IMR-90 (cell line): ENCODE measurements around the gene RNF217. TPM values are rescaled to one million over a fixed set of nuclear protein-coding genes. Genes with fewer than 3 reads are reported as not detected.

Experiments used
- ATAC-seq: fragments of 200-7000 bp; cut with Tn5 transposase; 2 replicates; pipeline ENCODE4 v1.9.1; 2020; ENCODE audit warnings: low read depth, mild to moderate bottlenecking, moderate library complexity
- BruUV-seq: library from RNA; stranded (reverse); fragments of 400-500 nt; replicated peaks from 2 replicates; lab custom pipeline; 2021; lab: Mats Ljungman, UMichigan
- CTCF ChIA-PET: fragments of 300-600 bp; formaldehyde crosslinking; extraction: SDS; loops from one replicate; lab custom pipeline; 2021; ENCODE audit warnings: antibody characterized with exemption; lab: Yijun Ruan, JAX
- POLR2A ChIA-PET: fragments of 300-600 bp; sonication (Branson Sonifier 250); formaldehyde crosslinking; loops from one replicate; lab custom pipeline; 2022; ENCODE audit warnings: antibody characterized with exemption; ENCODE audit not compliant: unreplicated experiment; lab: Charles Lee
- DNase-seq: peaks from one replicate; pipeline ENCODE4 v3.0.0; 2013
- H2AFZ ChIP-seq: replicated peaks from 2 replicates; pipeline ENCODE3; 2013; ENCODE audit warnings: low read length, mild to moderate bottlenecking; ENCODE audit not compliant: poor library complexity
- H2AK5ac ChIP-seq: 2 replicates; pipeline ENCODE4 v1.6.1; 2013; ENCODE audit warnings: low read depth, low read length, inconsistent platforms
- H2AK9ac ChIP-seq: replicated peaks from 2 replicates; pipeline ENCODE3; 2013; ENCODE audit warnings: mild to moderate bottlenecking, low read depth, low read length, moderate library complexity; ENCODE audit not compliant: poor library complexity
- H2BK120ac ChIP-seq: 2 replicates; pipeline ENCODE4 v1.6.1; 2013; ENCODE audit warnings: low read depth, low read length, inconsistent platforms
- H2BK15ac ChIP-seq: 3 replicates; pipeline ENCODE4 v1.6.1; 2013; ENCODE audit warnings: low read depth, low read length, inconsistent platforms
- H2BK20ac ChIP-seq: 2 replicates; pipeline ENCODE4 v1.6.1; 2013; ENCODE audit warnings: low read depth, mild to moderate bottlenecking, inconsistent platforms, low read length, moderate library complexity
- H2BK5ac ChIP-seq: 2 replicates; pipeline ENCODE4 v1.6.1; 2013; ENCODE audit warnings: mild to moderate bottlenecking, low read depth, low read length, inconsistent platforms; ENCODE audit not compliant: poor library complexity, severe bottlenecking
- H3K14ac ChIP-seq: replicated peaks from 2 replicates; pipeline ENCODE4 v1.6.1; 2013; ENCODE audit warnings: low read depth, low read length, inconsistent platforms
- H3K18ac ChIP-seq: 2 replicates; pipeline ENCODE4 v1.6.1; 2013; ENCODE audit warnings: low read depth, low read length, control low read depth
- H3K23ac ChIP-seq: 2 replicates; pipeline ENCODE4 v1.6.1; 2013; ENCODE audit warnings: low read depth, low read length, inconsistent platforms
- H3K27ac ChIP-seq: 2 replicates; pipeline ENCODE4 v1.5.1; 2013; ENCODE audit warnings: mild to moderate bottlenecking, control low read depth, low read length; ENCODE audit not compliant: insufficient read depth
- H3K27me3 ChIP-seq: 2 replicates; pipeline ENCODE4 v1.6.1; 2013; ENCODE audit warnings: low read length; ENCODE audit not compliant: control insufficient read depth, insufficient read depth
- H3K36me3 ChIP-seq: 2 replicates; pipeline ENCODE4 v1.6.1; 2013; ENCODE audit warnings: low read length, mixed read lengths; ENCODE audit not compliant: control insufficient read depth, insufficient read depth
- H3K4ac ChIP-seq: 2 replicates; pipeline ENCODE4 v1.6.1; 2013; ENCODE audit warnings: low read depth, low read length, inconsistent platforms
- H3K4me1 ChIP-seq: 2 replicates; pipeline ENCODE4 v1.6.1; 2013; ENCODE audit warnings: low read length, mixed read lengths; ENCODE audit not compliant: control insufficient read depth, insufficient read depth
- H3K4me2 ChIP-seq: 2 replicates; pipeline ENCODE4 v1.6.1; 2013; ENCODE audit warnings: low read depth, mild to moderate bottlenecking, control low read depth, low read length, moderate library complexity
- H3K4me3 ChIP-seq: 2 replicates; pipeline ENCODE4 v1.5.1; 2013; ENCODE audit warnings: low read depth, mild to moderate bottlenecking, control low read depth, low read length, moderate library complexity; ENCODE audit not compliant: insufficient read depth
- H3K56ac ChIP-seq: 2 replicates; pipeline ENCODE4 v1.6.1; 2013; ENCODE audit warnings: low read length, inconsistent platforms; ENCODE audit not compliant: insufficient read depth; ENCODE audit errors: extremely low read depth
- H3K79me1 ChIP-seq, 2 experiments: 2 replicates each; pipeline ENCODE4 v1.6.1; 2013; ENCODE audit warnings: low read length in 2 of 2, inconsistent platforms in 1 of 2, low read depth in 1 of 2
- H3K9ac ChIP-seq: 2 replicates; pipeline ENCODE4 v1.6.1; 2013; ENCODE audit warnings: low read depth, low read length, control low read depth
- H3K9me1 ChIP-seq: 2 replicates; pipeline ENCODE4 v1.6.1; 2013; ENCODE audit warnings: low read length, inconsistent platforms; ENCODE audit not compliant: insufficient read depth
- H3K9me3 ChIP-seq: 2 replicates; pipeline ENCODE4 v1.6.1; 2013; ENCODE audit warnings: low read length; ENCODE audit not compliant: control insufficient read depth, insufficient read depth
- H4K20me1 ChIP-seq: 2 replicates; pipeline ENCODE4 v1.6.1; 2013; ENCODE audit warnings: low read length, inconsistent platforms; ENCODE audit not compliant: insufficient read depth
- H4K5ac ChIP-seq: 2 replicates; pipeline ENCODE4 v1.6.1; 2013; ENCODE audit warnings: mild to moderate bottlenecking, low read depth, low read length, control low read depth
- H4K8ac ChIP-seq, 2 experiments: 2 replicates each; pipeline ENCODE4 v1.6.1; 2013; ENCODE audit warnings: low read depth in 2 of 2, low read length in 2 of 2, control low read depth in 1 of 2, inconsistent platforms in 1 of 2
- H4K91ac ChIP-seq: 2 replicates; pipeline ENCODE4 v1.6.1; 2013; ENCODE audit warnings: low read depth, low read length, inconsistent platforms; ENCODE audit not compliant: insufficient read depth
- FOS ChIP-seq: fragments of 150-350 bp; IDR thresholded peaks from 2 replicates; pipeline ENCODE4 v1.6.1; 2016; ENCODE audit warnings: low read depth, low read length
- MAZ ChIP-seq: IDR thresholded peaks from 2 replicates; pipeline ENCODE4 v1.6.1; 2012; ENCODE audit warnings: low read depth, mild to moderate bottlenecking, low read length, improper control_type of control experiment, moderate library complexity, borderline replicate concordance
- MXI1 ChIP-seq: IDR thresholded peaks from 2 replicates; pipeline ENCODE4 v1.6.1; 2012; ENCODE audit warnings: low read depth, mild to moderate bottlenecking, low read length, moderate library complexity, borderline replicate concordance
- POLR2A ChIP-seq: IDR thresholded peaks from 2 replicates; pipeline ENCODE4 v1.6.1; 2012; ENCODE audit warnings: mild to moderate bottlenecking, low read depth, low read length
- RFX5 ChIP-seq: IDR thresholded peaks from 2 replicates; pipeline ENCODE4 v1.8.0; 2012; ENCODE audit warnings: low read depth, mild to moderate bottlenecking, low read length, moderate library complexity
- SMC3 ChIP-seq: fragments of 150-350 bp; IDR thresholded peaks from 2 replicates; pipeline ENCODE4 v1.6.1; 2016; ENCODE audit warnings: low read depth, mild to moderate bottlenecking, antibody characterized with exemption, low read length, moderate library complexity
- dilution Hi-C: fragments of 300-500 bp; cut with HindIII; formaldehyde crosslinking; loops from one replicate; pipeline ENCODE4 v1.14.3; 2018; ENCODE audit warnings: low sequenced_read_pairs; ENCODE audit not compliant: unreplicated experiment
- in situ Hi-C: fragments of 300-500 bp; cut with MboI; formaldehyde crosslinking; loops from 3 replicates; pipeline ENCODE4 v1.14.3; 2019; ENCODE audit warnings: low sequenced_read_pairs, inconsistent platforms, mixed read lengths
- intact Hi-C: fragments of 100-400 bp; cut with micrococcal nuclease; formaldehyde crosslinking; loops from 2 replicates; pipeline ENCODE4 v1.10.0; 2022
- polyA plus RNA-seq, 3 experiments: library from polyadenylated mRNA; depleted of rRNA; stranded (reverse); fragments of >200 nt; gene quantifications; 2 replicates each; pipeline ENCODE4 v1.2.3, GENCODE V29; 2012; ENCODE audit warnings: low replicate concordance in 1 of 3
- total RNA-seq: library from RNA; depleted of rRNA; stranded (reverse); fragments of >200 nt; gene quantifications from 2 replicates; pipeline ENCODE4 v1.2.3, GENCODE V29; 2012; rRNA removed
- TF ChIP-seq, protein P1 (sequence below): fragments of 150-350 bp; IDR thresholded peaks from 2 replicates; pipeline ENCODE4 v1.6.1; 2016; ENCODE audit warnings: low read depth, mild to moderate bottlenecking, low read length, moderate library complexity, borderline replicate concordance

RNF217 gene
- total and polyA plus RNA-seq, 2 of the 4 experiments (the other 2 are of a cell fraction) = 11.7 to 20.4 TPM

DNA sequence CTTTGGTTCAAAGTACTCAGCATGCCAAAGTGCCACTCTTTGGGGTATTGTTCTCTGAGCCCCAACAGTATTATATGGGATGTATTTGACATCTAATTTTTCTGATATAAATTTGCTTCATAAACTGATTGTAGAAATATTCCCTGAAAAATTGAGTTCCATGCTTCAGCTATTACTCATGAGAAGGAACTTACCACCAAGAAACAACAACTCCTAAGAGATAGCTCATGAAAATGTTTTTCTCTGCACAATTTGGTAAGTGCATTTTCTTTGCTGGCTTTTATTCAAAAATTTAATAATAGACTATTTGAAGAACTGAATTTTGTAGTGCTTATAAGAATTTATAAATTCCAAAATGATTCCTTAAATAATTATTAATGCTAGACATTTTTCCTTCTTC, 178.6 kb downstream of the RNF217 start:
- no peaks in the 10 kb centered on the region for H3K36me3 ChIP-seq
- H3K56ac ChIP-seq = no peak overlapping the region
- no peak overlapping the region for H2BK15ac ChIP-seq
- H2AFZ ChIP-seq = peak overlapping the region; percentile 35
- no peaks in the 10 kb centered on the region for H3K9me3 ChIP-seq
- intact Hi-C loops (no loop called here), dilution Hi-C loops (no loop called here), in situ Hi-C loops (no loop called here)
- peak overlapping the region; percentile 57; the same call in 1 of the 2 replicates for H3K18ac ChIP-seq
- H3K27ac ChIP-seq = no peak overlapping the region
- no peak overlapping the region for H3K23ac ChIP-seq
- peak; percentile 64 for DNase-seq
- H4K20me1 ChIP-seq = no peaks in the 10 kb centered on the region
- H3K9ac ChIP-seq = no peak overlapping the region
- H2AK5ac ChIP-seq = no peak overlapping the region
- no peaks in the 10 kb centered on the region for H3K9me1 ChIP-seq
- no peak for TF ChIP-seq MXI1
- no peak for TF ChIP-seq MAZ
- TF ChIP-seq RFX5 = no peak
- TF ChIP-seq SMC3 = no peak
- TF ChIP-seq, protein P1, sequence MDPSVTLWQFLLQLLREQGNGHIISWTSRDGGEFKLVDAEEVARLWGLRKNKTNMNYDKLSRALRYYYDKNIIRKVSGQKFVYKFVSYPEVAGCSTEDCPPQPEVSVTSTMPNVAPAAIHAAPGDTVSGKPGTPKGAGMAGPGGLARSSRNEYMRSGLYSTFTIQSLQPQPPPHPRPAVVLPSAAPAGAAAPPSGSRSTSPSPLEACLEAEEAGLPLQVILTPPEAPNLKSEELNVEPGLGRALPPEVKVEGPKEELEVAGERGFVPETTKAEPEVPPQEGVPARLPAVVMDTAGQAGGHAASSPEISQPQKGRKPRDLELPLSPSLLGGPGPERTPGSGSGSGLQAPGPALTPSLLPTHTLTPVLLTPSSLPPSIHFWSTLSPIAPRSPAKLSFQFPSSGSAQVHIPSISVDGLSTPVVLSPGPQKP = no peak
- no peak for TF ChIP-seq FOS
- no peak for TF ChIP-seq POLR2A
- H3K27me3 ChIP-seq = no peaks in the 10 kb centered on the region
- peak overlapping the region; percentile 57; the same call in 1 of the 2 replicates for H2BK120ac ChIP-seq
- H3K79me1 ChIP-seq = no peaks in the 10 kb centered on the region
- ChIA-PET POLR2A (no interaction called here), CTCF (interaction anchor here (0.6 kb wide), 2 partner anchors 22 to 26 kb away, joined by 3 to 5 read pairs; no protein-coding TSS in a partner anchor)
- no peak overlapping the region for H4K91ac ChIP-seq
- no peak overlapping the region for H4K5ac ChIP-seq
- no TSS peak for BruUV-seq
- no peak overlapping the region for H4K8ac ChIP-seq
- no peak overlapping the region for H2BK20ac ChIP-seq
- peak; percentile 63 for ATAC-seq
- H2BK5ac ChIP-seq = no peak overlapping the region
- no peak overlapping the region for H3K4me3 ChIP-seq
- H2AK9ac ChIP-seq = no peak overlapping the region
- no peak overlapping the region for H3K4me2 ChIP-seq
- H3K14ac ChIP-seq = no peak overlapping the region; the same call in 1 of the 2 replicates
- H3K4ac ChIP-seq = no peak overlapping the region
- peaks cover 3% of the 10 kb centered on the region; the same call in 1 of the 2 replicates for H3K4me1 ChIP-seq

Other genes starting within 250 kb of the RNF217 start
- 10.2 and 10.8 TPM in 2 replicates for gene TPD52L1, start 191.3 kb downstream of the RNF217 start, total RNA-seq
- 13.5 and 13.7 TPM in 2 replicates for gene TPD52L1, start 191.3 kb downstream of the RNF217 start, polyA plus RNA-seq (2012; rRNA removed)